Thyroid gland (tissue), 4 donors: ENCODE results near the gene TRAFD1. TPM values are rescaled to one million over a fixed set of nuclear protein-coding genes. Genes with fewer than 3 reads are reported as not detected.

Source experiments
- DNase-seq, 2 donors: peaks; one replicate each; pipeline ENCODE4 v3.0.0-alpha.2; 2019
- H3K27ac ChIP-seq, 3 donors: fragments of 200-600 bp; sonication (generic); 1 replicate in 2 of 3; 2 replicates in 1 of 3; pipeline ENCODE4 v1.5.1; 2016 to 2019; ENCODE audit warnings: mild to moderate bottlenecking in 1 of 3, moderate library complexity in 1 of 3
- H3K27me3 ChIP-seq: fragments of 200-600 bp; sonication (generic); one replicate; pipeline ENCODE4 v1.5.1; 2019
- H3K36me3 ChIP-seq, 2 donors: fragments of 200-600 bp; sonication (generic); one replicate each; pipeline ENCODE4 v1.5.1; 2016 to 2019
- H3K4me1 ChIP-seq, 2 donors: fragments of 200-600 bp; sonication (generic); one replicate each; pipeline ENCODE4 v1.5.1; 2017 to 2019
- H3K4me3 ChIP-seq, 3 donors: fragments of 200-600 bp; sonication (generic); replicated peaks in 1 of 3; 1 replicate in 2 of 3; 2 replicates in 1 of 3; pipeline ENCODE4 v1.5.1; 2016; ENCODE audit warnings: mild to moderate bottlenecking in 1 of 3
- H3K9me3 ChIP-seq: fragments of 200-600 bp; sonication (generic); one replicate; pipeline ENCODE4 v1.5.1; 2017
- CTCF ChIP-seq, 6 experiments: fragments of 200-600 bp in 3 of 6; fragments of 450-650 bp in 3 of 6; sonication (generic) in 3 of 6; IDR thresholded peaks; one replicate each; pipeline ENCODE4 v1.5.1; 2016 to 2019; ENCODE audit warnings: antibody characterized with exemption in 6 of 6, mild to moderate bottlenecking in 2 of 6, inconsistent platforms in 1 of 6, moderate library complexity in 1 of 6
- POLR2A ChIP-seq, 2 donors: fragments of 450-650 bp; IDR thresholded peaks; one replicate each; pipeline ENCODE4 v1.6.1; 2017; ENCODE audit warnings: antibody characterized with exemption in 2 of 2, mild to moderate bottlenecking in 2 of 2, moderate library complexity in 1 of 2
- WGBS, 2 donors: methylation state at CpG; one replicate each; pipeline ENCODE4 v1.1.5; 2017; 5-methylcytosine and 5-hydroxymethylcytosine counted together
- intact Hi-C: fragments of 100-400 bp; cut with DNase I; formaldehyde crosslinking; loops from one replicate; pipeline ENCODE4 v1.15.1; 2023
- total RNA-seq, 4 donors: library from RNA; depleted of rRNA; stranded (reverse); fragments of >200 nt; gene quantifications; one replicate each; pipeline ENCODE4 v1.2.3, GENCODE V29; 2016

TRAFD1 gene
- total RNA-seq = 10 to 100 TPM; 24.6 to 34.4 (median 27.9) TPM

- H3K36me3 ChIP-seq = no peaks in the 10 kb centered on the region
- H3K4me3 ChIP-seq = peak within 1 kb of the TSS; percentile 55 to 97 (median 76)
- TF ChIP-seq POLR2A (IDR thresholded peaks at IDR 0.05) = peak; percentile 72 to 99
- no peak for TF ChIP-seq CTCF (IDR thresholded peaks at IDR 0.05)
- 0% methylated on average over 14 to 23 of the region's 63 CpGs for WGBS, 2 donors
- H3K9me3 ChIP-seq = no peaks in the 10 kb centered on the region
- H3K4me1 ChIP-seq = peaks cover 18 to 38% of the 10 kb centered on the region in 2 donors
- H3K27me3 ChIP-seq = no peaks in the 10 kb centered on the region
- peak; percentile 98 for DNase-seq
- intact Hi-C loops = no loop called here
- peak within 1 kb of the TSS; percentile 69 to 85 (median 77) for H3K27ac ChIP-seq
These were observed at the start of gene TRAFD1 for GRCh38 chr12:112125250-112125999. Gene TRAFD1 (plus strand): TSS chr12:112125560. CDS start chr12:112130523, 4,963 bp downstream.

GRCh38 chr12:112087055-112087850 is 38.1 kb upstream of the TRAFD1 start:
- TF ChIP-seq POLR2A (IDR thresholded peaks at IDR 0.05) (no peak), CTCF (IDR thresholded peaks at IDR 0.05) (no peak)
- H3K36me3 ChIP-seq = peaks cover 10 to 14% of the 10 kb centered on the region in 2 donors
- no peak overlapping the region for H3K27ac ChIP-seq
- no peaks in the 10 kb centered on the region for H3K9me3 ChIP-seq
- DNase-seq = no peak
- 96 to 100% methylated on average over 2 of the region's 2 CpGs for WGBS, 2 donors
- H3K4me1 ChIP-seq = no peaks in the 10 kb centered on the region
- intact Hi-C loops = no loop called here
- H3K27me3 ChIP-seq = no peaks in the 10 kb centered on the region
- H3K4me3 ChIP-seq = no peak overlapping the region

DNA sequence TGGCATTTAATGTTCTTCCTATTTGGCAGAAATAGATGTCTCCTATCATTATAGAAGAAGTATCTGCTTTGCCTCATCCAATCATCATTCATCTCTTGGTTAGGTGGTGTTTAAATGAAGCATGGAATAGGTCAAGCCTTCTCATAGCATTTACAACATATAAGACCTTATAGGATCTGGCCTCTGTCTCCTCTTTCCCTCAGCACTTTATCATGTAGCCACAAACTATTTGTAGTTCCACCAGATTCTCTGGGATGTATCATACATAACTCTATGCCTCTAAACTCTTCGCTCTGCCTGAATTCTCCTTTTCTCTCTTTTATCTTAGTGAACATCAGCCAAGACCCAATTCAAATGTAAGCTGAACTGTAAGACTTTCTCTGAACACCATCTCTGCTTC is 37.5 kb upstream of the TRAFD1 start:
- Histone ChIP-seq H3K27me3 (no peaks in the 10 kb centered on the region), H3K27ac (no peak overlapping the region), H3K36me3 (peaks cover 12 to 14% of the 10 kb centered on the region in 2 donors), H3K4me1 (no peaks in the 10 kb centered on the region), H3K4me3 (no peak overlapping the region), H3K9me3 (no peaks in the 10 kb centered on the region)
- intact Hi-C loops = no loop called here
- 100% methylated on average over 1 of the region's 1 CpG for WGBS, 2 donors
- no peak for DNase-seq
- TF ChIP-seq CTCF (IDR thresholded peaks at IDR 0.05) (no peak), POLR2A (IDR thresholded peaks at IDR 0.05) (no peak)

- no peaks in the 10 kb centered on the region for H3K27me3 ChIP-seq
- DNase-seq = no peak
- WGBS, 2 donors = 90 to 98% methylated on average over 2 to 3 of the region's 3 CpGs
- TF ChIP-seq POLR2A (IDR thresholded peaks at IDR 0.05) = no peak
- TF ChIP-seq CTCF (IDR thresholded peaks at IDR 0.05) = no peak
- intact Hi-C loops = no loop called here
- no peak overlapping the region for H3K27ac ChIP-seq
- H3K4me1 ChIP-seq = no peaks in the 10 kb centered on the region
- no peak overlapping the region for H3K4me3 ChIP-seq
- H3K9me3 ChIP-seq = no peaks in the 10 kb centered on the region
- H3K36me3 ChIP-seq = peaks cover 12 to 14% of the 10 kb centered on the region in 2 donors
These were observed 33.8 kb upstream of the TRAFD1 start for GRCh38 chr12:112091563-112091962.

DNA sequence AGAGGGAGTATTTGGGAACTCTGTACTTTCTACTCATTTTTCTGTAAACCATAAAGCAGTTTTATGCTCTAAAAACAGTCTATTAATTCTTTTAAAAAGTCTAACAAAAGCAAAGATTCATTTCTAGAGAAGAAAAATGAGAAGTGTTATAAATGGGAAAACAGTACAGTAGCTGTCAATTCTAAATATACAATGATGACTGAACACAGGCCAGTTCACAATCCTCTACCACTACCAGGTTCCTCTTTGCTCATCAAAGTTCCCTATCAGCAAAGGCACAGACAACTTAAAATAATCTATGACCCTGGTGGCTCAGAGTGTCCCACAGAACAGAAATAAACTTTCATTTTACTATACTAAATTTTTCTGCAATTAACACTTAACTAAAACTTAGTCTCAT is 29.3 kb upstream of the TRAFD1 start:
- Histone ChIP-seq H3K27me3 (no peaks in the 10 kb centered on the region), H3K9me3 (no peaks in the 10 kb centered on the region)

More for the DNA sequence above, 29.3 kb upstream of the TRAFD1 start:
- H3K36me3 ChIP-seq = peaks cover 4 to 10% of the 10 kb centered on the region in 2 donors
- no peaks in the 10 kb centered on the region for H3K4me1 ChIP-seq
- TF ChIP-seq POLR2A (IDR thresholded peaks at IDR 0.05) = no peak
- TF ChIP-seq CTCF (IDR thresholded peaks at IDR 0.05) = no peak
- no peak overlapping the region for H3K27ac ChIP-seq
- no peak for DNase-seq
- no peak overlapping the region for H3K4me3 ChIP-seq
- intact Hi-C loops = no loop called here
